LHCN-M2 (cell line): ENCODE data around the gene JAK1. TPM values are rescaled to one million over a fixed set of nuclear protein-coding genes. Genes with fewer than 3 reads are reported as not detected.
A peak's percentile ranks its signal among the peaks of the same experiment; 100 is the strongest.
"Not testable (repeated sequence)": the region's sequence is repeated elsewhere in the genome, so short reads cannot be mapped to it uniquely, and the experiment has no call there.

Experiments
- DNase-seq: peaks from one replicate; pipeline ENCODE4 v3.0.0-alpha.2; 2012; ENCODE audit warnings: low read depth
- total RNA-seq: library from RNA; depleted of rRNA; stranded (reverse); fragments of >200 nt; gene quantifications from 2 replicates; pipeline ENCODE4 v1.2.3, GENCODE V29; 2014

JAK1 gene
- total RNA-seq, 1 experiment from 2014 or later = 67.6 TPM

DNA sequence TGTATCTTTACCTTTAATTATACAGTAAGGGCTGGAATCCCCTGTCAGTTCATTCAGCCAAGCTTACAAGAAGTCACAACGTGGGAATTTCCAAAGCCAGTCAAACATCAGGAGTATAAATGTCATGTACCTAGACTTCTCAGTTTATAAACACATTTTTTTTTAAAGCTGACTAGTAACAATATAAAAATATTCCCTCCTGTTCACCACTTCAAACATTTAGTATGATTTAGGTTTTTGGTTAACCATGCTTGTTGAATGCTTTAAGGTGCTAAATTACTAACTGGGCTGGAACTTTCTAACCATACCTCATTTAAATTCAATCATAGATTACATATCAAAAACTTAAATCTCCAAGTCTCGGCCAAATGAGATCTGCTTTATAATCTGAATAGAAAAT is 44.0 kb downstream of the JAK1 start:
- DNase-seq = no peak

DNA sequence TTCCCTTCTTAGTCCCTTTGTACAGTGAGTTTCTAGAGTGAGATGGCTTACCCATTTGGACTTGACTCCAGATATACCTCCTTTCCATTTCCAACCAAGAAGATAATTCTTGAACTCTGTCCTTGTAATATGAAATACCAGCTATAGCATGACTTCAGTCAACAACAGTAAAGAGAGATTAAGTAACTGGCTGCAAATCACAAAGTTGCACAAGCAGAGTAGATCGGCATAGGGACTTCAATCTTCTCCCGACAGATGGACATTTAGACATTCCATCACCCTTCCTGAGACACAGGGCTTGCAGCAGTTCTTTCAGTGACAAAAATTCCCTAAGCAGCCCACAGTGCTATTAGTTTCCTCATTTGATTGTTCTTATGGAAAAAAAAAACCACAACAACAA is 44.6 kb downstream of the JAK1 start:
- DNase-seq = no peak

DNA sequence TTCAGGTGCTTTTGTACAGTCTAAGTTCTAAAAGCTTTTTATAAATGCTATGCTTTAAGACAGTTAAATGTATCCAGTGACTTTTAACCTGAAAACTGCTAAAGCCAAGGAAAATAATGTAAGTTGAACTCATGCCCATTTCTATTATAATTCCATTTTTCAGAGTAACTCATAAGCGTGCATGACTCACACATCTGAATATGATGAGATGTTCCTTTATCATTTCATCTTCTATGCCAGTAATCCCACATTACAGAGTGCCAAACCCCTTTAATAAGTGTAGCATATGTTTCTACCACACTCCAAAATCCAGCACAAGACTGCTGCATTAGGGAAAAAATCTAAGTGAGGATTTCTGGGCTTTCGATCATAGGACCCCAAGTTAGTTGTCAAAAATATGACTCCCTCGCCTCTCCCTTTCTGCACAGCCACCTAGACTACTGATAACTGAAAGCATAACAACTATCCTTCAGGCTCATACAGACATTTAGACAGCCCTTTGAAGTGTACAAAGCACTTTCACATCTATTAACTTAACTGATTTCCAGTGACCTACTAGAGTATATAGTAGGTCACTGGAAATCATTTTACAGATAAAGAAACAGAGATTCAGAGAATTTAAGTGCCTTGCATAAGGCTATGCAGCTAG is 45.3 kb downstream of the JAK1 start:
- DNase-seq = peak; percentile 78

DNA sequence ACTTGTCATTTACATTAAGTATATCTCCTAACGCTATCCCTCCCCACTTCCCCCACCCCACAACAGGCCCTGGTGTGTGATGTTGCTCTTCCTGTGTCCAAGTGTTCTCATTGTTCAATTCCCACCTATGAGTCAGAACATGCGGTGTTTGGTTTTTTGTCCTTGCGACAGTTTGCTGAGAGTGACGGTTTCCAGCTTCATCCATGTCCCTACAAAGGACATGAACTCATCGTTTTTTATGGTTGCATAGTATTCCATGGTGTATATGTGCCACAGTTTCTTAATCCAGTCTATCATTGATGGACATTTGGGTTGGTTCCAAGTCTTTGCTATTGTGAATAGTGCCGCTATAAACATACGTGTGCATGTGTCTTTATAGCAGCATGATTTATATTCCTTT is 47.2 kb downstream of the JAK1 start:
- DNase-seq = not testable (repeated sequence)

DNA sequence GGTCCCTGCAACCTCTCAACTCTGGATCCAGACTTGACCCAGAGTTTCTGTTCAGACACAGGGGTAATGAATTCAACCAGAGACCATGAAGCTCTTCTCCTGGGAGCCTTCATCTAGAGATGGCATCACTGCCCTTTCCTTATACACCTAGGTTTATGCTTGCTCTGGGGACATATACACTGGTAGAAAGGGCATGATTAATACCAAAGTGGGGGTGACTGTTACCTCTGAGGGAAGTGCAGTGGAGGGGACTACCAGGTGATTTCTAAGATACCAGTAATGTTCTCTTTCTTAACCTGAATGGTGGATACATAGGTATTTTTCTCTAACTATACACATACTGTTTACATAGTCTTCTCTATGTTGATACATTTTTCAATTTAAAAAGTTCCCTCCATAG is 48.4 kb downstream of the JAK1 start:
- DNase-seq = no peak

DNA sequence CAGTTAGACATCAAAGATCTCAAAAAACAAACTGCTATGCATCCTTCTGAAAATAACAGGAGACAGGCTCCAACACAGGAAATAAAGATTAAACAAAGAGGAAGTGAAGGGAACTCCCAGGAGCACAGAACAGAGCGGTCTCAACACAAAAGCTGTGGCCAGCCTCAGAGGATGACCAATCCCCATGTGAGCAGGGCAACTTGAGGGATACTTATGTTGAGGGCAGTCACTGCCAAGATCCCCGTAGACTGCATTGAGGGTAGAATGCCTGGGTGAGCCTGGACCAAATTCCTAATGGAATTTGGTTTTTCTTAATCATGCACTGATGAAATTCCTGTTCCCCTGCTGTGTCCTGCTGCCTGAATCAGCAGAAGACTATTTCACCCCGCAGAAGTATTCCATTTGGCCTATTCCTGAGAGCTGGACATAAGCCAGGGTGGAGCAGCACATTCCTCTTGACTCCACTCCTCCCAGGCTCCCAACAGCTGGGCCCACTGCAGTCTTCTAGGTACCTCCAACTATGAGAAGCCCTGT is 49.0 kb downstream of the JAK1 start:
- DNase-seq = peak; percentile 99

DNA sequence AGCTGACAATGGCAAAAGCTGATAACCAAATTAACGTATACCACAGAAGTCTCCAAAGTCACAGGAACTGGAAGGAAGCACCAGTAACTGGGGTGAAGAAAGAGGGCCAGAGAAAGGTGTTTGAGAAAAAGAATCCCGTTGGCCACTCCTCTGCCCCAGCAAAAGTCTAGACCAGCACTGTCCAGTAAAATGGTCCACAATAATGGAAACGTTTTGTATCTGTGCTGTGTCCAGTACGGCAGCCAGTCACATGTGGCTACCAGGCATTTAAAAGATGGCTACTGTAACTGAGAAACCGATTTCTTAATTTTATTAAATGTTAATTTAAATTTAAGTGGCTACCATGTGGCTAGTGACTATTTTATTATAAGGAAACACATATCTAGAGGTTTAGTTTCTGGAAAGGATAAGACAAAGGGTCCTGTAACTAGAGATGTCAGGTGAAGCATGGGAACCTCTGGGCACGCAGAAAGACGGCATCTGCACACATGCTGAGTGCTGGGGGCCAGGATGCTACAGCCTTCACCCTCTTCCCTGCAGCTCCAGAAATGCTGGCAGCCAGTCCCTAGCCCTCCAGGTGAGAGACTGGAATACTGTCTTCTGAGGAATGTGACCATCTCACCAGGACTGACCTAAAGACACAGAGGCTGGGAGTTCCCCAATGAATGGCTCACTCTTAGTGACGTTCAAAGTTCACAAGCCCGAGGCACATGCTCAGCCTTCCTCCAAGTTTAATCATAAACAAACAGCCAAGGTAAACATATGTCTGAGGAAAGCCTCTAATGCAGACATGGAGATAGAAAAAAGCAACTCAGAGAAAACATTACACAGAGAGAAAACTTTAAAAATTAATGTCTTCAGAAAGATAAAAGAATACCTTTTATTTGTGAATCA is 50.7 kb downstream of the JAK1 start:
- peak; percentile 28 for DNase-seq

DNA sequence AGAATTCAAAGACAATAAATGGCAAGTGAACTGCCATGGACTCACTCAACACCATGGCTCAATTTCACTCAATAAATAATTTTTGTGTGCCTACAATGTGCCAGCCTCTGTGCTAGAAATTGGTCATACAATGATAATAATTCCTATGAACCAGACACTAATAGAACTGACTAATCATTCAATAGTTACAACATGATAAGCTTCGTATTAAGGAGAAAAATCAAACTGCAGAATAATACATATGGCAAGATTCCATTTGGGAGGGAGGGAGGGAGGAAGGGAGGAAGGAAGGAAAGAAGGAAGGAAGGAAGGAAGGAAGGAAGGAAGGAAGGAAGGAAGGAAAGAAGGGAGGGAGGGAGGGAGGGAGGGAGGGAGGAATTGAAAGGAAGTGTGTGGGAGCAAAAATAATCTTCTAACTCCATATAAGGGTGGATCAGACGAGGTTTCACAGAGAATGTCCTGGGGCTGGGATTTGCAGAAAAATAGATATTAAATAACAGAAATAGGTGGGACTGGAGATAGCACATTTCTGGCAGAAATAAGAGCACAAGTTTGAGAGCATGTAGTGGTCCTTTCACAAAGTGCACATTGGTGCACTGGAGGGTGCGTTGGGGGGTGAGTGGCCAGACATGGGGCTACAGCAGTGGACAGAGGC is 52.9 kb downstream of the JAK1 start:
- no peak for DNase-seq

DNA sequence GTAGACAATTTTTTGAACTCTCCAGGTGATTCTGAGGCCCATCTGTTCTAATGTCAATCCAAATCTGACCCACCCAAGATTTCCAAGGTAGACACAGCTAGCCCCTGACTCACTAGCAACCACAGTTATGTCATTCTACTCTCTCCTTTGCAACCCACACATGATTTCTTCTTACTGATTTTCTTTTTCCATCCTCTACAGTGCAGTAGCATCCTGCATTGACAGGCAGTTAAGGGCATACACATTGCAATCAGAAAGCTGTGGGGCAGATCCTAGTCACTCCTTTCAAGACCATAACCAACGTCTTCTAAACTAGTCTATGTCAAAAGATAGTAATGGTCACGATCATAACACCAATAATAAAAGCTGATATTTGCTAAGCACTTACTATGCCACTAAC is 54.2 kb downstream of the JAK1 start:
- no peak for DNase-seq

DNA sequence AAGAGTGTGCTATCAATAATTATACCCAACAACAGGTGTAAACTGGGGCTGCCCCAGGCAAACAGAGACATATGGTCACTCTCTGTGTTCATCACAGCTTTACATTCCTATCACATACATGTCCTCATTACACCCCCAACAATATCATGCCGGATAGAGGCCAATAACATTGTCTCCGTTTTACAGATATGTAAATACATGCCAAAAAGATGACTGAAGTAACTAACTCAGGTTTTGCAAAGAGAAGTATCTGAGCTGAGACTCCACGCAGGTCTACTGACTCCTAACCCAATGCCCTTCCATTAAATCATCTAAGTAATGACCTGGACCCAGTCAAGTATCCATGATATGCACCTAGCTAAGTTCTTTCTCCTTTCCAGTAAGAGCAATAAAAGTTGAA is 55.0 kb downstream of the JAK1 start:
- DNase-seq = no peak

DNA sequence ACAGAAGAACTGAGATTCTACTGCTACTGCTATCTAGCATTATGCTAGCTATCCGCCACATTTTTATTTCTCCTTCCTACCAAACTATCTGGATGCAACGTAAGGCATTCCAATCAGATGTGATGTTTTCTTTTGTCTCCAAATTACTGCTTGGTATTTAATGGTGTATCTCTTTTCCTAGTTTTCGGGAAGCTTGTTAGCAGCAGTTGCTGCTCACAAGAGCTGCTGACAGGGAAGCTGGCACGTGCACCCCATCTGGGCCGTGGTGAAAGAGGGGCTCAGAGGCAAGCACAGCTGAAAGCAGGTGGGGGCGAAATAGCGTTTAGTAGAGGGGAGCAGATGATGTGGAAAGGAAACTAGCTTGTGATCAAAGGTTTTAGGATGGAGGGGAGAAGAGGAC is 57.3 kb downstream of the JAK1 start:
- no peak for DNase-seq

DNA sequence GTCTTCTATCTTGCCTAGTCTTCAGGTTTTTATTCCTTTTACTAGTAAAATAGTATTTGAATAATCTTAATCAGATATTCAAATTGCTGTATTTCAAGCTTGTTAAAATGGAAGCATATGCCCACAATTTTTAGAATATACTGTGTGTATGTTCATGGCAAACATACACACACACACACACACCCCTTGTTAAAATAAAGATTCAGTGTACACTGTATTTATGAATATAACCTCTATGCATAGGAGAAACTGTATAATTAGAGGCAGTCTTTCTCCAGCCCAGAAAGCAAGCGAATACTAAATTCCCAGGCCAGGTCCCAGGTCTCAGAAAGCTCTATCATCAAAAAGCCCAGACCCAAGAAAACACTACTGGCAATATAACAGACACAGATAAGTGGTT is 57.8 kb downstream of the JAK1 start:
- DNase-seq = no peak

DNA sequence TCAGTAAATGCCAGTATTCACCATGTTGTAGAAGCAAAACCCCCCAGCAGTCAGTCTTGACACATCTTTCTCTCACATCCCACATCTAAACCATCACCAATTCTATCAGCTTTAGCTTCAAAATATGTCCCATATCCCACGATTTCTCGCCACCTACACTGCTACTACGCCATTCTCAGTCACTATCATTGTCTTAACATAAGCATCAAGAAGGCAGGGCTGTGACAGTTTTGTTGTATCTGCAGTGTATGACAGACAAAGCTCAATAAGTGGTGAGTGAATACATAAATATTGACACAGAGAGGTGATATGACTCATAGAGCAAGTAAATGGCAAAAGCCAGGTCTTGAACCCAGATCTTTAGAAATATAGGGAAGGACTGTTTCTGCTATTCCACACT is 59.9 kb downstream of the JAK1 start:
- no peak for DNase-seq

DNA sequence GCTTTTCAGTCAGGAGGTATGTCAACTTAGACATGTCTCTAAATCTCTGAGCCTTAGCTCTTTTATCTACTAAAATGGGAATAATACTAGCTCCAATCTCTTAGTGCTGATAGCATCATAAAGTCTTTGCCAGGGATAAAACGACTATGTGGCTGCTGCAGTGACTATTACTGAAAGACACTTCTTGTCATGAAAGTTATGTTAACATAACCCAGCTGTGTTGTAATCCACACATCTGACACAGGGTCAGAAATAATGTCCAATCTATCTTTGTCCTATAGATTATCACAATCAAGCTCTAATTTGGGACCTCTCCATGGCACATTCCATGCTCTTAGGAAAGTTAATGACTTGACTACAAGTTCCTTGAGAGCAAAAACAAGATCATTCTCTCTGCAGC is 62.8 kb downstream of the JAK1 start:
- DNase-seq = no peak

DNA sequence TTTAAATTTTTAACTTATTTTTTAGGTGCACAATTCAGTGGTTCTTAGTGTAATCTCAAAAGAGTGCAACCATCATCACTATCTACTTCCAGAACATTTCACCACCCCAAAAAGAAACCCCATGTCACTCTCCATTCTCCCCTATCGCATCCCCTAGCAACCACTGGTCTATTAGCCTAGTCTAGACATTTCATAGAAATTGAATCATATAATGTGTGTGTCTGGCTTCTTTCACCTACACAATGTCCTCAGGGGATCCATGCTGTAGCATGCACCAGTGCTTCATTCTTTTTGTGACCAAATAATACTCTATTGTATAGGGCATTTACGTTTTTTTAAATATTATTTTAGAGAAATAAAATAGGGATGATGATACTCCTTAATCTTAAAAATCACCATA is 64.7 kb downstream of the JAK1 start:
- DNase-seq = no peak

DNA sequence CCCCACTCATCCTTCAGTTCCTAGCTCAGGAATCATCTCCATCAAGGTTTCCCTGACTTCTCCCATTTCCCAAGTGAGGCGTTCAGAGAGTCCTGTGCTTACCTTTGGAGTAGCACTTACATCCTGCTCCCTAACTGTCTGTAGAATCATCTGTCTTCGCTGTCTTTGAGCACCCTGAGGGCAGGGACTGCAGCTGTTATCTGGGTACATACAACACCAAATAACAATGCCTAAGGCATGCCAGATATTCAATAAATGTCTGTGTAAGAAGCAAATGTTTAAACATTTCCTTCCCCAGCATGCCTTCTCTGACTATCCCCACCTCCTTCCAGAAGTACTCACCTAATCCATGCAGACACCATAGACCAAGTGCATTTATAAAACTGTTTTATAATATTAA is 65.4 kb downstream of the JAK1 start:
- no peak for DNase-seq

DNA sequence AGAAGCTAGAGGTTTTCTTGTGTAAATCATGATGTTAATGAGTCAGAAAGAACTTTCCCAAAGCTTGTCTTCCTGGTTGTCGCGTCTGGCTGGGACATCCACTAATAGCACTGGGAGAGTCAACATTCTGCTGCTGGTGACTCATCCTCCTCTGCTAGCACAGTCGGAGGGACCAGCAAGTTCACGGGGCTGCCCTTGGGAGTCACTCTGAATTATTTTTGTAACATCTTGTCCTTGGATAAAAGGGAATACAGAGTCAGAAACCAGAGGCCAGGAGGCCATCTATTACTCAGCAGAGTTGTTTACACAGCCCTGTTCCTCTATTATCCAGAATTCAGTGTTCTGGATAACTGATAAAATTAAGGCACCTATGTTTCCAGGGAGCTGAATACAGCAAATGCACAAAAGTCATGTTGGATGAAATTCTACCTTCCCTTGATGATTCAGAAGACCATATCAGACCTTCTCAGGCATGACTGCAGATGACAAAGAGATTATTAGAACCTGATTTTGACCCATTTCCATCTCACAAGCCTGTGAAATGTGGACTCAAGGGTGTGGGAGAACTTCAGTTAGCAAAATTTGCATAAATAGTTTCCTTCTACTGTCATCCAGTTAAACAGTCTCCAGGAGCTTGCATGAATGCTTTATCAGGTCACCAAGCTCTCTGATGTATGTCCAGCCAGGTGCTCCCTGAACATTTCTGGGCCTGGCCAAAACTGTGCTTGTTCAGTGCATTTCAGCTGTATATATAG is 68.1 kb downstream of the JAK1 start:
- peak; percentile 98 for DNase-seq

DNA sequence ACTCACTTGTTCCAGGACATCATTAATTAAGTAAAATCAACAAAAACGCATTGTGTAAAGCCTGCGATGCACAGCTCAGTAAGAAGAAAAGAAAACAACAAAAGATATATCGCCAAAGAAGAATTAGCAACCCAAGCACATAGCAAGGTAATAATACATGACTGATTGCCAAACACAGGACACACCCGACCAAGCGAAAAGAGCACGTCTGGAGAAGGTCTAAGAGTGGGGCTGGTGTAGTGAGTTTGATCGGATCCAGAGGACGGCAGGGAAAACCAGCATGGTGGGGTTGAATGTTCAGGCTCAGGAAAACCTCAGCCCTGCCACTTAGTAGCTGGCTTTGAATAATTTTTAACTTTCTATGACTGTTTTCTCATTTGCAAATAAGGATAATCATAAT is 69.8 kb downstream of the JAK1 start:
- no peak for DNase-seq

DNA sequence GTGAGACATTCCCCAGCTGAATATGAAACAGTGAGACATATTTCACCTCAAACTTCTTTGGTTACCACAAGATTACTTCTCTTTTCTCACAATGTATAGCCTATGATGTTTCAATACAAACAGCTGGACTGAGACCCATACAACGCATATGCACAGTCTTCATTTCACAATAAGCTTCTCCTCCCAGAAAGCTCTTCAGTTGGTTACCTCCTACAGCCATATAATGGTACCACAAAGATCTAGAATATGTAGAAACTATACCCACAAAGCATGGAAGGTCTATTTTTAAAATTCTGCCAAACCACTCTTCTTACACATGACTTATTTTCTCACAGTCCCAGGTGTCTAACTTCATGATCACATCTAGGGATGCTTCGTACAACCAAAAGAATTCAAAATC is 70.8 kb downstream of the JAK1 start:
- DNase-seq = no peak

DNA sequence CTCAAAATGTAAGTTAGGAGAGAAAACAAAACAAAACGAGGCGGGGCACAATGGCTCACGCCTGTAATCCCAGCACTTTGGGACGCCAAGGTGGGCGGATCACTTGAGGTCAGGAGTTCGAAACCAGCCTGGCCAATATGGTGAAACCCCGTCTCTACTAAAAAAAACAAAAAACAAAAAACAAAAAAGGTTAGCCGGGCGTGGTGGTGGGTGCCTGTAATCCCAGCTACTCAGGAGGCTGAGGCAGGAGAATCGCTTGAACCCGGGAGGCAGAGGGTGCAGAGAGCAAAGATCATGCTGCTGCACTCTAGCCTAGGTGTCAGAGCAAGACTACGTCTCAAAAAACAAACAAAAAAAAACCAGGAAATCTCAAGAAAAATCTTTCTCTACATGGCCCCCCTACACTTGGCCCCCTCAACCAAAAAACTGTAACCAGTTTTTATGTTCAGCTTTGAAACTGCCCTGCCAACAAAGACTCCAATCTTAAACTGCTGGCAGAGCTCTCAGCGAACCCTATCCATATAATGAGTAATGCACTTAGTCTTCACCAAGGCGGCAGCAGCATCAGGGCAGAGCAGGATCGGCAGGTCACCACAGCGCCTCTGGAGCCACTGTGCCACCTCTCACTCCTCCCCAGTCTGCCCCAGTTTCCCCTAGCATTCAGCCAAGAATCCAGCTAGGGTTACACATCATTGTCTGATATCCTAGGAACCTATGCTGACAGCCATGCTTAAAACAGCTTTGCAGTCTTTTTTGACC is 71.7 kb downstream of the JAK1 start:
- no peak for DNase-seq

DNA sequence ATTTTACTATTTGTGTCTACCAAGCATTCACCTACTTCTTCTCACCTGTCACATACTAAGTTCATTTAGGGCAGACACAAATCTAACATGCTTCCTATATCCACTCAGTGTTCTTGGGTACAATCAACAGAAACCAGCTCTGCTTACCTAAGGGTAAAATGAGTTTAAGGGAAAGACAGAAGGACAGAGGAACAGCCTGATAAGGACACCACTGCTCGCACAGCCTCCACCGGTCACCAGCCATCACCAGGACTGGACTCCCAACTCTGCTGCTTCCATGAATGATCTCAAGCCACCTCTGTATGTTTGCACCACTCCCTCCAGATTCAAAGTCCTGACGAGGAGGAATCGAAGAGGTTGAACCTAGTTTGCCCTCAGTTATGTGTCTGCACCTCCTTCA is 72.4 kb downstream of the JAK1 start:
- DNase-seq = no peak
